GM12865 (cell line): ENCODE measurements around the gene DUSP16.

Source experiments
- DNase-seq: peaks from one replicate; pipeline ENCODE4 v3.0.0; 2010; ENCODE audit warnings: low read depth
- H3K4me3 ChIP-seq: 2 replicates; pipeline ENCODE4 v1.5.1; 2011; ENCODE audit warnings: mild to moderate bottlenecking, low read depth, low read length, control low read depth
- CTCF ChIP-seq: IDR thresholded peaks from 2 replicates; pipeline ENCODE4 v1.5.1; 2011; ENCODE audit warnings: low read length, control low read depth, low read depth, inconsistent platforms; ENCODE audit not compliant: insufficient read depth; ENCODE audit errors: missing control alignments

DUSP16 gene

GRCh38 chr12:12543959-12544358 lies 18.7 kb downstream of the DUSP16 start:
- DNase-seq = no peak
- no peak for TF ChIP-seq CTCF
- no peak overlapping the region for H3K4me3 ChIP-seq

- DNase-seq = no peak
- no peak overlapping the region for H3K4me3 ChIP-seq
- no peak for TF ChIP-seq CTCF
These were observed 19.7 kb downstream of the DUSP16 start for GRCh38 chr12:12542964-12543363.

- H3K4me3 ChIP-seq = no peak overlapping the region
- TF ChIP-seq CTCF = no peak
- no peak for DNase-seq
These were observed 20.4 kb downstream of the DUSP16 start for GRCh38 chr12:12542286-12542685.

- no peak for TF ChIP-seq CTCF
- H3K4me3 ChIP-seq = no peak overlapping the region
- no peak for DNase-seq
These were observed 20.9 kb downstream of the DUSP16 start for GRCh38 chr12:12541782-12542181.

GRCh38 chr12:12540261-12541013 lies 22.2 kb downstream of the DUSP16 start:
- no peak for TF ChIP-seq CTCF
- no peak overlapping the region for H3K4me3 ChIP-seq
- DNase-seq = peak; percentile 56

DNA sequence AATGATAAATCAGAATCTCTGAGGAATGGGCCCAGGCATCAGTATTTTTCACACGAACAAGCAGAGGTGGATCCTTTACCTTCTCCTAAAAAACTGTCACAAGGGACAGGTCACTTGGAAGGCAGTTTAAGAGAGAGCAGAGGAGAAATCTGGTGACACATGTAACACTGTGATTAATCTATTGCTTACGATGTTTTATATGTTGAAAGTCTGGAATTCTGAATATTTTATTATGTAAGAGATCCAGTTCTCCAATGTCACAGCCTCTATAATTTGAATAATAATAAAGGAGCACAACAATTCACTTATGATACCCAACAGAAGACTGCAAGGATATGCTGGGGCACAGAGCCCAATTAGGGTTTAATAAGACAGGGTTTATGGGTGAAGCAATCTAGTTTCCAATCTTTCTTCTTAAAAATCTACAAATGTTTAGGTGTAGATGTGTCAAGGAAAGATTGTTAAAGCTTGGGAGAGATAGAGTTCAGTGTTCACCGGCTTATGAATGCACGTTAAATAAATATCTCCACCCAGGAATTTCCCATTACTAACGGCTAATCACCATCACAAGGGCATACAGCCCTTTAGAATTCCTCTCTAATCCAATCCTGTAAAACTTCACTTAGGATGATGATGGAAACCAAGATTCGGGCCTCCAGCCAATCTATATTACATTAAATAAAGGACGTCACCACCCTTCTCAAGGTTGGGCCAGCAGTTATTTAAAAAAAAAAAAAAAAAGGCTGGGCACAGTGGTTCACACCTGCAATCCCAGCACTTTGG lies 23.4 kb downstream of the DUSP16 start:
- no peak for DNase-seq
- TF ChIP-seq CTCF = no peak
- H3K4me3 ChIP-seq = no peak overlapping the region

- TF ChIP-seq CTCF = no peak
- DNase-seq = no peak
- H3K4me3 ChIP-seq = no peak overlapping the region
These were observed 24.1 kb downstream of the DUSP16 start for GRCh38 chr12:12538535-12538934.
